ENCODE measurements around the gene SUGCT. TPM values are rescaled to one million over a fixed set of nuclear protein-coding genes. Genes with fewer than 3 reads are reported as not detected.

The SUGCT gene
- total RNA-seq, 1 experiment from 2014 or later: 5.4 TPM

- Mint-ChIP-seq H3K27ac (peak overlapping the region in 2 of 3 experiments; percentile 32 to 62; a peak in 1 of 7 replicates), H3K27me3 (ENCODE audit: low read depth) (no peaks in the 10 kb centered on the region), H3K36me3 (ENCODE audit: insufficient read depth in 1 of 3, low read depth in 3 of 3) (peaks cover 10 to 52% (median 41%) of the 10 kb centered on the region in 3 experiments; a peak in 6 of 7 replicates), H3K9me3 (no peaks in the 10 kb centered on the region), H3K4me1 (peaks cover 13 to 22% of the 10 kb centered on the region in 2 experiments), H3K4me3 (no peak overlapping the region)
- no peak overlapping the region for H4K5ac ChIP-seq (ENCODE audit: insufficient read length, low read depth, low read length)
- H2AFZ ChIP-seq (ENCODE audit: low read length): no peak overlapping the region
- H3K27ac ChIP-seq (ENCODE audit: insufficient read length, low read depth, low read length): no peak overlapping the region
- no peaks in the 10 kb centered on the region for H3K79me2 ChIP-seq (ENCODE audit: insufficient read depth, low read length)
- H2BK120ac ChIP-seq (ENCODE audit: low read depth, low read length, poor library complexity, severe bottlenecking): no peak overlapping the region
- H3K23me2 ChIP-seq (ENCODE audit: insufficient read length, low read depth, low read length, poor library complexity, severe bottlenecking): no peaks in the 10 kb centered on the region
- H2BK15ac ChIP-seq (ENCODE audit: low read depth, low read length): no peak overlapping the region
- H3K27me3 ChIP-seq (ENCODE audit: insufficient read depth, low read length): no peaks in the 10 kb centered on the region
- no peak overlapping the region for H2BK5ac ChIP-seq (ENCODE audit: insufficient read length, low read length)
- no peak overlapping the region for H3K14ac ChIP-seq (ENCODE audit: insufficient read depth, low read length)
- no peak for TF ChIP-seq CTCF (conservative IDR thresholded peaks at IDR 0.05)
- H3K4me1 ChIP-seq (ENCODE audit: insufficient read depth, low read length): no peaks in the 10 kb centered on the region; the same call in 1 of the 2 replicates
- H3K4me2 ChIP-seq (ENCODE audit: insufficient read depth, insufficient read length, low read length): no peak overlapping the region
- H4K20me1 ChIP-seq (ENCODE audit: control insufficient read depth, insufficient read depth, insufficient read length): no peaks in the 10 kb centered on the region
- H3K79me1 ChIP-seq (ENCODE audit: insufficient read depth, low read depth, low read length, poor library complexity, severe bottlenecking): no peaks in the 10 kb centered on the region
- no CpG with 5 or more reads among the region's 8 CpGs for WGBS (ENCODE audit: extremely low coverage, insufficient read length, low lambda C conversion rate)
- H3K56ac ChIP-seq (ENCODE audit: insufficient read length, low read depth, low read length): no peak overlapping the region
- no peak overlapping the region for H2BK12ac ChIP-seq (ENCODE audit: insufficient read length, low read depth, low read length)
- no peak overlapping the region for H2AK5ac ChIP-seq (ENCODE audit: insufficient read length, low read length)
- H4K8ac ChIP-seq (replicated peaks; ENCODE audit: insufficient read length, low read depth, low read length): no peak overlapping the region
- no peak overlapping the region for H2BK20ac ChIP-seq (ENCODE audit: low read depth, low read length, poor library complexity, severe bottlenecking)
- H3K18ac ChIP-seq (ENCODE audit: insufficient read length, low read depth, low read length): no peak overlapping the region
- no peak overlapping the region for H3K9ac ChIP-seq (ENCODE audit: extremely low read depth, insufficient read length, low read length)
- no peak overlapping the region for H3T11ph ChIP-seq (ENCODE audit: low read length)
- H4K91ac ChIP-seq (ENCODE audit: insufficient read length, low read depth, low read length): no peak overlapping the region
- no peak for DNase-seq
- H3K4ac ChIP-seq (ENCODE audit: low read depth, low read length): no peak overlapping the region
- no peaks in the 10 kb centered on the region for H3K9me3 ChIP-seq (ENCODE audit: control insufficient read depth, low read depth, low read length)
- H3K23ac ChIP-seq (ENCODE audit: insufficient read length, low read depth, low read length): no peak overlapping the region
Observed at GRCh38 chr7:40093631-40094350, 41.0 kb upstream of the SUGCT start.
